K562 (cell line): ENCODE results near the gene SLC22A23. TPM values are rescaled to one million over a fixed set of nuclear protein-coding genes. Genes with fewer than 3 reads are reported as not detected.

Experiments used
- CHD2 ChIP-seq: IDR thresholded peaks from 2 replicates; pipeline ENCODE4 v1.6.1; 2011; ENCODE audit warnings: low read depth, low read length
- FOXA3 ChIP-seq, 2 experiments: fragments of 450-650 bp in 1 of 2; sonication (generic) in 1 of 2; formaldehyde crosslinking; IDR thresholded peaks in 1 of 2; conservative IDR thresholded peaks in 1 of 2; 2 replicates each; pipeline versions ENCODE4 v1.4.0 to v1.8.0; 2020 to 2022; ENCODE audit warnings: mild to moderate bottlenecking in 2 of 2, missing genetic modification reagents in 1 of 2
- FOXP4 ChIP-seq: sonication (generic); formaldehyde crosslinking; IDR thresholded peaks from 2 replicates; pipeline ENCODE4 v1.8.0; 2022; ENCODE audit warnings: mild to moderate bottlenecking, missing genetic modification reagents, borderline replicate concordance
- IRF1 ChIP-seq: sonication (generic); formaldehyde crosslinking; IDR thresholded peaks from 2 replicates; pipeline ENCODE4 v1.8.0; 2022; ENCODE audit warnings: missing genetic modification reagents, mild to moderate bottlenecking, borderline replicate concordance
- NFATC3 ChIP-seq: fragments of 450-650 bp; IDR thresholded peaks from 2 replicates; pipeline ENCODE4 v1.6.1; 2017; ENCODE audit warnings: mild to moderate bottlenecking
- SMARCC2 ChIP-seq: fragments of 450-650 bp; IDR thresholded peaks from 2 replicates; pipeline ENCODE4 v1.6.1; 2017; ENCODE audit warnings: antibody characterized with exemption, moderate library complexity, mild to moderate bottlenecking, low read depth
- ZNF668 ChIP-seq: fragments of 250-450 bp; sonication (Bioruptor Pico); IDR thresholded peaks from 2 replicates; pipeline ENCODE4 v1.8.0; 2022; ENCODE audit warnings: mild to moderate bottlenecking, inconsistent platforms
- polyA plus RNA-seq, 8 experiments: library from polyadenylated mRNA; depleted of rRNA in 4 of 8; stranded (reverse) in 5 of 8; unstranded in 3 of 8; fragments of >200 nt; fragmentation: Nextera tagmentation in 2 of 8; fragmentation: Illumina TruSeq in 1 of 8; extraction: Ambion mirVana in 2 of 8; extraction: Trizol in 1 of 8; gene quantifications; 2 replicates each; pipeline versions ENCODE4 v1.2.1 to v1.2.3, GENCODE V29; 2011 to 2014; ENCODE audit warnings: inconsistent platforms in 1 of 8, missing spikeins in 1 of 8
- total RNA-seq, 7 experiments: library from RNA; depleted of rRNA in 6 of 7; stranded (reverse); fragments of >200 nt in 6 of 7; fragmentation: Illumina TruSeq in 2 of 7; extraction: Trizol in 2 of 7; gene quantifications; 2 replicates each; pipeline versions ENCODE4 v1.2.1 to v1.2.3, GENCODE V29; 2011 to 2021; ENCODE audit warnings: low replicate concordance in 1 of 7
- TF ChIP-seq, protein P1 (sequence below): sonication (generic); formaldehyde crosslinking; IDR thresholded peaks from 2 replicates; pipeline ENCODE4 v1.8.1; 2023; ENCODE audit warnings: mild to moderate bottlenecking, missing genetic modification reagents, moderate library complexity

SLC22A23 gene
- total and polyA plus RNA-seq, 9 of the 15 experiments (the other 6 are each of a cell fraction or from before 2014, with no cell fraction given): 0.30 to 8.7 (median 2.5) TPM

DNA sequence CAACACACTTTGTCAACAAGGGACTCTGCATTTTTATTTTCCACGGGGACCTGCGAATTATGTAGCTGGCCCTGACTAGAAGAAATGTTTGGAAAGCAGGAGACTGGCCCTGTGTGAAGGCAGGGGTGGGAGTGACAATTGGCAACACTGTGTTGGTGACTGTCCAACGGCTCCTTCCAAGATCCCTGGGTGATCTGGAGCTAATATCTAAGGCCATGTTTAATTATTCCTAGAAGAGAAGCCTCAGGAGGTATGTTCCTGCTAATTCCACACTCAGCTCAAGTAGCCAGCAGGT lies 13.7 kb downstream of the SLC22A23 start (continued):
- TF ChIP-seq IRF1 (CRISPR knock-in tag): no peak
- TF ChIP-seq FOXA3 (CRISPR knock-in tag; conservative IDR thresholded peaks at IDR 0.05 in 1 of 2, IDR thresholded peaks at IDR 0.05 in 1 of 2): peak in 1 of 2 experiments; percentile 40; a peak in 1 of 4 replicates
- TF ChIP-seq CHD2: no peak
- no peak for TF ChIP-seq ZNF668 (CRISPR knock-in tag)
- no peak for TF ChIP-seq FOXP4 (CRISPR knock-in tag)
- no peak for TF ChIP-seq SMARCC2
- TF ChIP-seq, protein P1, sequence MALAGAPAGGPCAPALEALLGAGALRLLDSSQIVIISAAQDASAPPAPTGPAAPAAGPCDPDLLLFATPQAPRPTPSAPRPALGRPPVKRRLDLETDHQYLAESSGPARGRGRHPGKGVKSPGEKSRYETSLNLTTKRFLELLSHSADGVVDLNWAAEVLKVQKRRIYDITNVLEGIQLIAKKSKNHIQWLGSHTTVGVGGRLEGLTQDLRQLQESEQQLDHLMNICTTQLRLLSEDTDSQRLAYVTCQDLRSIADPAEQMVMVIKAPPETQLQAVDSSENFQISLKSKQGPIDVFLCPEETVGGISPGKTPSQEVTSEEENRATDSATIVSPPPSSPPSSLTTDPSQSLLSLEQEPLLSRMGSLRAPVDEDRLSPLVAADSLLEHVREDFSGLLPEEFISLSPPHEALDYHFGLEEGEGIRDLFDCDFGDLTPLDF (CRISPR knock-in tag): no peak
- no peak for TF ChIP-seq NFATC3
